Subcutaneous adipose tissue (tissue), 4 donors: ENCODE measurements around the gene HES6. TPM values are rescaled to one million over a fixed set of nuclear protein-coding genes. Genes with fewer than 3 reads are reported as not detected.

ENCODE experiments used
- total RNA-seq, 4 donors: library from RNA; depleted of rRNA; stranded (reverse); fragments of >200 nt; gene quantifications; one replicate each; pipeline ENCODE4 v1.1.0, GENCODE V29; 2016
- TF ChIP-seq, protein P1 (sequence below): fragments of 450-650 bp; IDR thresholded peaks from one replicate; pipeline ENCODE4 v1.5.1; 2016; ENCODE audit warnings: low read depth, mild to moderate bottlenecking, control low read depth, antibody characterized with exemption, moderate library complexity

The HES6 gene
- total RNA-seq, 4 donors from 2014 or later = 2.4 to 7.3 (median 5.3) TPM

DNA sequence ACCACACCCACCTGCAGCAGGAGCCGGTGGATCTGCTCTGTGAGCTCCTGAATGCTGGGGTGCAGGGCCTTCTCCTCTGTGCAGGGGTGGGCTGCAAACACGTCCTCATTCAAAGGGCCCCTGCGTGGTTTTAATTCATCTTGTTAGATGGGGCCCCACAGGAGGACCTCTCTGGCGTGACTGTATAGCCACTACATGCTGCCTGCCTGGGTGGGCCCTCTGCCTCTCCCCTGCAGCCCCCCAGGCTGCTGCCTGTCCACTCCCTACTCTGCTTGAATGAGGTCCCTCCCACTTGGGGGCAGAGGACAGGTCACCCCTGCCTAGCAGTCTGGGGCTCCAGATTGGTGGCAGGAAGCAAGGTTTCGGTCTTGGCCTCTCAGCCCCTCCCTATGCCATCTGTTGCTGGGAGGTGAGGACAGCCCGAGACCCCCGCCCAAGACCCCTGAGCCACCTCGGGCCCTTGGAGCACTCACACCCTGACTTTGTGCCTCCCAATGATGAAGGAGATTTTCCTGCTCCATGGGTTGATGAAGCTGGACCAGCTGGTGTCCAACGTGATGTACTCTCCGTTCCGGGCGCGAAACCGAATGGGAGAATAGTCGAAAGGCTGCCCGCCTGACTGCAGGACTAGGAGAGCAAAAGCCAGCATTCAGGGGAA is 22.0 kb upstream of the HES6 start:
- TF ChIP-seq, protein P1, sequence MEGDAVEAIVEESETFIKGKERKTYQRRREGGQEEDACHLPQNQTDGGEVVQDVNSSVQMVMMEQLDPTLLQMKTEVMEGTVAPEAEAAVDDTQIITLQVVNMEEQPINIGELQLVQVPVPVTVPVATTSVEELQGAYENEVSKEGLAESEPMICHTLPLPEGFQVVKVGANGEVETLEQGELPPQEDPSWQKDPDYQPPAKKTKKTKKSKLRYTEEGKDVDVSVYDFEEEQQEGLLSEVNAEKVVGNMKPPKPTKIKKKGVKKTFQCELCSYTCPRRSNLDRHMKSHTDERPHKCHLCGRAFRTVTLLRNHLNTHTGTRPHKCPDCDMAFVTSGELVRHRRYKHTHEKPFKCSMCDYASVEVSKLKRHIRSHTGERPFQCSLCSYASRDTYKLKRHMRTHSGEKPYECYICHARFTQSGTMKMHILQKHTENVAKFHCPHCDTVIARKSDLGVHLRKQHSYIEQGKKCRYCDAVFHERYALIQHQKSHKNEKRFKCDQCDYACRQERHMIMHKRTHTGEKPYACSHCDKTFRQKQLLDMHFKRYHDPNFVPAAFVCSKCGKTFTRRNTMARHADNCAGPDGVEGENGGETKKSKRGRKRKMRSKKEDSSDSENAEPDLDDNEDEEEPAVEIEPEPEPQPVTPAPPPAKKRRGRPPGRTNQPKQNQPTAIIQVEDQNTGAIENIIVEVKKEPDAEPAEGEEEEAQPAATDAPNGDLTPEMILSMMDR = no peak

DNA sequence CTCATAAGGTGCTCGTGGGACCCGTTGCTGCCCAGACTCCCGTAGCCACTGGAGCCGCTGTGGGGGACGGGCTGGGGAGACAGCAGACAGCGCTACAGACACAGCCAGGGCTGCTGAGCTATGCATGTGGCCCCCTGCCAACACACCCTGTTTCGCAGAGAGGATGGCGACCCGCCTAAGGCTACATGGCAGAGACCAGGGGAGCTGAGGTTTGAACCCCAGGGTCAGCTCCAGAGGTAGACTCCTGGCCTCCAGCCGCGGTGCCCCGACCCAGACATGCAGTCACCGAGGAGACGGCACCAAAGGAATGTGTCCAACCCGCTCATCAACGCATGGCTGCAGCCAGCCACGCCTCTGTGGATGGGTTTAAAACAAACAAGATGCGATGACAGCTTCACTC is 21.0 kb upstream of the HES6 start:
- TF ChIP-seq, protein P1 = no peak

- TF ChIP-seq, protein P1 = no peak
Observed at GRCh38 chr2:238259061-238260020, 19.5 kb upstream of the HES6 start.

- TF ChIP-seq, protein P1 = no peak
Observed at GRCh38 chr2:238257786-238258700, 18.2 kb upstream of the HES6 start.

GRCh38 chr2:238256594-238257104 is 16.8 kb upstream of the HES6 start:
- TF ChIP-seq, protein P1 = no peak

DNA sequence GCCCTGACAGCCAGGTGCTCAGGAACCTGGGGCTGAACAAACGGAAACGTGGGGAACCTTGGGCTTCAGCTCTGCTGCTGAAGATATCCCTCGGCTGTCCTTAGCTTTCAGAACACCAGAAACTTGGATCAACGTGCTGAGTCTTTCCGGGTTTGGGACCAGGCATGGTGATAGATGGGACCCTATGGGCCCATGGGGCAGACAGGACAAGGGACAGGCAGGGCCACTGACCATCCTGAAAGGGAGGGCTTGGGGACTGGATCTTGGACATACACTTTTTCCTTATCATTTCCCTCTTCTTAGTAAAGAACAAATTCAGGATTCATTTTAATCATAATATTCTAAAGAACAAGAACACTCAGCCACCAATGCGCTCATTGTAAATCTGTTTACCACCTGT is 16.3 kb upstream of the HES6 start:
- TF ChIP-seq, protein P1 = no peak
